ENCODE results near the gene SPINK2. TPM values are rescaled to one million over a fixed set of nuclear protein-coding genes. Genes with fewer than 3 reads are reported as not detected.
A peak's percentile ranks its signal among the peaks of the same experiment; 100 is the strongest.

The SPINK2 gene
- total RNA-seq, 1 experiment from 2014 or later, result not detected

DNA sequence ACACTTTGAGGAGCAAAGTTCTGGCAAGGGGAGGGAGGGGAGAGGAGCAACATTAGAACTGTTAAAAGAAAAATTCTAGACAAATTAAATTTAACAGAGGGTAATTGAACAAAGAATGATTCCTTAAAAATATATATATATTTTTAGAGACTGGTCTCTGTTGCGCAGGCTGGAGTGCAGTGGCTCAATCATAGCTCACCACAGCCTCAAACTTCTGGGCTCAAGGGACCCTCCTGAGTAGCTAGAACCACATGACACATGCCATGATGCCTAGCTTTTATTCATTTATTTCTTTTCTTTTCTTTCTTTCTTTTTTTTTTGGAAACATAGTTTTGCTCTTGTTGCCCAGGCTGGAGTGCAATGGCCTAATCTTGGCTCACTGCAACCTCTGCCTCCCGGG, 19.1 kb upstream of the SPINK2 start:
- H3K4me2 ChIP-seq (ENCODE audit: low read length), result no peak overlapping the region
- no peaks in the 10 kb centered on the region for H3K9me3 ChIP-seq (ENCODE audit: low read length)
- no peak for ATAC-seq
- no peak for DNase-seq
- BruUV-seq (replicated peaks), result no TSS peak
- intact Hi-C loops (cut with micrococcal nuclease), result no loop called here
- TF ChIP-seq EZH2phosphoT487 (IDR thresholded peaks at IDR 0.05; ENCODE audit: borderline replicate concordance, low read length) (no peak), EZH2 (IDR thresholded peaks at IDR 0.05; ENCODE audit: low read length, unreplicated experiment) (no peak)
- TF ChIP-seq, protein P1, sequence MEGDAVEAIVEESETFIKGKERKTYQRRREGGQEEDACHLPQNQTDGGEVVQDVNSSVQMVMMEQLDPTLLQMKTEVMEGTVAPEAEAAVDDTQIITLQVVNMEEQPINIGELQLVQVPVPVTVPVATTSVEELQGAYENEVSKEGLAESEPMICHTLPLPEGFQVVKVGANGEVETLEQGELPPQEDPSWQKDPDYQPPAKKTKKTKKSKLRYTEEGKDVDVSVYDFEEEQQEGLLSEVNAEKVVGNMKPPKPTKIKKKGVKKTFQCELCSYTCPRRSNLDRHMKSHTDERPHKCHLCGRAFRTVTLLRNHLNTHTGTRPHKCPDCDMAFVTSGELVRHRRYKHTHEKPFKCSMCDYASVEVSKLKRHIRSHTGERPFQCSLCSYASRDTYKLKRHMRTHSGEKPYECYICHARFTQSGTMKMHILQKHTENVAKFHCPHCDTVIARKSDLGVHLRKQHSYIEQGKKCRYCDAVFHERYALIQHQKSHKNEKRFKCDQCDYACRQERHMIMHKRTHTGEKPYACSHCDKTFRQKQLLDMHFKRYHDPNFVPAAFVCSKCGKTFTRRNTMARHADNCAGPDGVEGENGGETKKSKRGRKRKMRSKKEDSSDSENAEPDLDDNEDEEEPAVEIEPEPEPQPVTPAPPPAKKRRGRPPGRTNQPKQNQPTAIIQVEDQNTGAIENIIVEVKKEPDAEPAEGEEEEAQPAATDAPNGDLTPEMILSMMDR (conservative IDR thresholded peaks at IDR 0.05; ENCODE audit: low read depth, low read length), result no peak
- no peaks in the 10 kb centered on the region for H3K9me2 ChIP-seq (replicated peaks; ENCODE audit: low read length)
- POLR2A ChIA-PET (ENCODE audit: unreplicated experiment), result no interaction called here
- H3K27ac ChIP-seq (ENCODE audit: low read length), result no peak overlapping the region
- CTCF ChIA-PET, result no interaction called here
- no peak overlapping the region for H3K9ac ChIP-seq (ENCODE audit: low read length)
- H3K27me3 ChIP-seq (ENCODE audit: low read length), result no peaks in the 10 kb centered on the region
- H3K79me2 ChIP-seq (ENCODE audit: low read length), result no peaks in the 10 kb centered on the region
- no peak overlapping the region for H3K4me3 ChIP-seq (ENCODE audit: low read length)
- H4K20me1 ChIP-seq (ENCODE audit: low read length), result no peaks in the 10 kb centered on the region
- H2AFZ ChIP-seq (ENCODE audit: low read length), result no peak overlapping the region
- no peaks in the 10 kb centered on the region for H3K4me1 ChIP-seq (ENCODE audit: insufficient read depth, low read length)
- H3K36me3 ChIP-seq (ENCODE audit: low read depth, low read length), result no peaks in the 10 kb centered on the region
- H3F3A ChIP-seq (ENCODE audit: low read length, unreplicated experiment), result no peaks in the 10 kb centered on the region

DNA sequence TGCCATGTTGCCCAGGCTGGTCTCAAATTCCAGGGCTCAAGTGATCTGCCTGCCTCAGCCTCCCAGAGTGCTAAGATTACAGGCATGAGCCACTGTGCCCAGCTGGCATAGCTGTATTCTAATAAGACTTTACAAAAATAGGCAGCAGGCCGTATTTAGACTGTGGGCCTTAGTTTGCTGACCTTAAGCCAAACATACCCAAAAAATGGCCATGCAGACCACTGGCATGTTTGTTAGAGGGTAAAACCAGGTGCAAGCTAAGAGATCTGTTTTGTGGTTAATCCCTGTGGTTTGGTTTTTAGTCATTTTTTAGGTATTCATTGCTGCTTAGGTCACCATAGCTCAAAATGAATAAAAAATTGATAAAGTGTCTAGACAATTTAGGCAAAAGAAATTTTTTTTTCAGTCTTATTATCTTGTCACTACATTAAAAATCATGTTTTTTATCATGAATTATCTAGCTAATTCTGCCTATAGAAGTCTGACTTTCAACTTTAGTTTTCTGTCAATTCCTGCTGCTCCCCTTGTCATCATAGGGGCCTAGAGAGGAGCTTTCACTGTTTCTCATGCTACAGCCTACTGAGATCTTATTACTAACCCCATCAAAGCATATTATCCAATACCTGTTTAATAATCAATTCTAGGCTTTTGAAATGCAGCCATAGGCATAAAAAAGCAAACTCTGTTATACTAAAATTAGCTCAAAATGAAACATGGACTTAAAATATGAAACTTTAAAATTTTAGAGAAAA, 7.5 kb upstream of the SPINK2 start:
- H3K9me2 ChIP-seq (replicated peaks; ENCODE audit: low read length), result no peaks in the 10 kb centered on the region
- no peaks in the 10 kb centered on the region for H3K79me2 ChIP-seq (ENCODE audit: low read length)
- POLR2A ChIA-PET (ENCODE audit: unreplicated experiment), result no interaction called here
- H4K20me1 ChIP-seq (ENCODE audit: low read length), result no peaks in the 10 kb centered on the region
- H3K27ac ChIP-seq (ENCODE audit: low read length), result no peak overlapping the region
- no peaks in the 10 kb centered on the region for H3K9me3 ChIP-seq (ENCODE audit: low read length)
- no peak overlapping the region for H2AFZ ChIP-seq (ENCODE audit: low read length)
- no peak overlapping the region for H3K4me2 ChIP-seq (ENCODE audit: low read length)
- H3K36me3 ChIP-seq (ENCODE audit: low read depth, low read length), result no peaks in the 10 kb centered on the region
- H3K4me1 ChIP-seq (ENCODE audit: insufficient read depth, low read length), result peaks cover 10% of the 10 kb centered on the region; the same call in 1 of the 2 replicates
- ATAC-seq (no peak), DNase-seq (peak; percentile 60)
- no peak overlapping the region for H3K9ac ChIP-seq (ENCODE audit: low read length)
- CTCF ChIA-PET, result no interaction called here
- no peaks in the 10 kb centered on the region for H3F3A ChIP-seq (ENCODE audit: low read length, unreplicated experiment)
- no peak overlapping the region for H3K4me3 ChIP-seq (ENCODE audit: low read length)
- TF ChIP-seq, protein P1 (conservative IDR thresholded peaks at IDR 0.05; ENCODE audit: low read depth, low read length), result no peak
- no peak for TF ChIP-seq EZH2 (IDR thresholded peaks at IDR 0.05; ENCODE audit: low read length, unreplicated experiment)
- no peak for TF ChIP-seq EZH2phosphoT487 (IDR thresholded peaks at IDR 0.05; ENCODE audit: borderline replicate concordance, low read length)
- intact Hi-C loops (cut with micrococcal nuclease), result no loop called here
- no peaks in the 10 kb centered on the region for H3K27me3 ChIP-seq (ENCODE audit: low read length)
- no TSS peak for BruUV-seq (replicated peaks)

- CTCF ChIA-PET, result no interaction called here
Observed at GRCh38 chr4:56823933-56824600, 2.6 kb upstream of the SPINK2 start.

More at GRCh38 chr4:56823933-56824600, 2.6 kb upstream of the SPINK2 start:
- ATAC-seq, result no peak
- Histone ChIP-seq H3K9me2 (replicated peaks; ENCODE audit: low read length) (no peaks in the 10 kb centered on the region), H3K9ac (ENCODE audit: low read length) (no peak overlapping the region), H3K36me3 (ENCODE audit: low read depth, low read length) (no peaks in the 10 kb centered on the region), H4K20me1 (ENCODE audit: low read length) (no peaks in the 10 kb centered on the region), H3K27ac (ENCODE audit: low read length) (no peak overlapping the region), H2AFZ (ENCODE audit: low read length) (no peak overlapping the region), H3K4me3 (ENCODE audit: low read length) (no peak overlapping the region), H3F3A (ENCODE audit: low read length, unreplicated experiment) (no peaks in the 10 kb centered on the region), H3K4me1 (ENCODE audit: insufficient read depth, low read length) (peaks cover 10% of the 10 kb centered on the region; the same call in 1 of the 2 replicates), H3K79me2 (ENCODE audit: low read length) (no peaks in the 10 kb centered on the region), H3K9me3 (ENCODE audit: low read length) (no peaks in the 10 kb centered on the region), H3K4me2 (ENCODE audit: low read length) (no peak overlapping the region), H3K27me3 (ENCODE audit: low read length) (no peaks in the 10 kb centered on the region)
- intact Hi-C loops (cut with micrococcal nuclease), result no loop called here
- no peak for DNase-seq
- no TSS peak for BruUV-seq (replicated peaks)
- TF ChIP-seq EZH2 (IDR thresholded peaks at IDR 0.05; ENCODE audit: low read length, unreplicated experiment) (no peak), EZH2phosphoT487 (IDR thresholded peaks at IDR 0.05; ENCODE audit: borderline replicate concordance, low read length) (no peak)
- TF ChIP-seq, protein P1 (conservative IDR thresholded peaks at IDR 0.05; ENCODE audit: low read depth, low read length), result no peak
- POLR2A ChIA-PET (ENCODE audit: unreplicated experiment), result no interaction called here
